HG02943 (cell line): ENCODE measurements around the gene KCTD16.

Experiments
- ATAC-seq: cut with Tn5 transposase; IDR thresholded peaks from one replicate; pipeline ENCODE4 v1.9.1; 2021; ENCODE audit warnings: mild to moderate bottlenecking, low read depth, moderate library complexity; ENCODE audit not compliant: unreplicated experiment

The KCTD16 gene

DNA sequence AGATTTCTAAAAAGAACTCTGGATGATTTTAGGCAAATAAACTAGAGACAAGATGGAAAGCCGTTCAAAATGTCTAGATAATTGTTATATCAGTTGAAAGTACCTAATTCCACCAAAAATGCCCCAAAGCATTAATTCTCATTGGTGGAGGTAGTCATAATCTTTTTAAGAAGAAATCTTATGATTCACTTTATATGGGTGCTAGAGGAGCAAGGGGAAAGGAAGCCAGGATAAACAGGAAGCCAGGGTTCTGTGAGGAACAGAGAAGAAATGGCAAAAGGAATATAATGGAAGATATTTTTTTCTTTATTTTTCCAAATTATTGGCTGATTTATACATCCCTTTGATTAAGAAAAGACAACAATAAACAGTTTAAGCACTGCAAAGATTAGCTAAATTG, 8.0 kb upstream of the KCTD16 start:
- no peak for ATAC-seq

DNA sequence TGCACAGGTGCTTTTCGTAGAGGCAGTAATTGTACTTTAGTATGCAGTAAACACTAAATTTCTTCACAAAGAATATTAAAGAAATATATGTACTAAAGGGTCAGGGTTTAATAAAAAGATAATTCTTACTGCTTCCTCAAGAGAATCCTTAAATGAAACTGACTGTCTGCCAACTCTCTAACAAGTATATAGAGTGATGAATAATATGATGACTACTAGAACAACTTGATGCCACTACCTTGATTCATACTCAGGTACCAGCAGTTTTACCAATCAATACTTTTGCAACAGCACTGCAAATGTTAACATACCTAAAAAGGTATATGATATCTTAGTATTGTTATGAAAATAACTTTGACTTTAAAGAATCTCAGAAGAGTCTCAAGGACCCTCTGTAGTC, 4.0 kb upstream of the KCTD16 start:
- no peak for ATAC-seq

DNA sequence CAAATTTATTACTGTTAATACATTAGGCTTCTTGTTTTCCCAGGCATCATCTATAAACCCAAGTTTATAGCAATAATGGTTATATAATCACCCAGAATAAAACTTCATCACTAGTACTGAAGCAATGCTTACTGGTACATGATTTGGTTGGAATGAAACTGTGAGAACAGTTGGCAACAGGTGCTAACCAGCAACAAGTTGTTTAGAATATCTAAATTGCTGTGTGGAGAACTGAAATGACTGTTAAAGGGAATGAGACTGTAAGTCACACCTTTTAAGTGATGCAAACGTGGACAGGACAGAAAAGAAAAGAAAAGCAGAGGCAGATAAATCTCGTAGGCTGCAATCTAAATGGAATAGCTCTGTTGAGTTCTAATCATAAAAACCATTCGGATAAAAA, 2.7 kb upstream of the KCTD16 start:
- no peak for ATAC-seq

DNA sequence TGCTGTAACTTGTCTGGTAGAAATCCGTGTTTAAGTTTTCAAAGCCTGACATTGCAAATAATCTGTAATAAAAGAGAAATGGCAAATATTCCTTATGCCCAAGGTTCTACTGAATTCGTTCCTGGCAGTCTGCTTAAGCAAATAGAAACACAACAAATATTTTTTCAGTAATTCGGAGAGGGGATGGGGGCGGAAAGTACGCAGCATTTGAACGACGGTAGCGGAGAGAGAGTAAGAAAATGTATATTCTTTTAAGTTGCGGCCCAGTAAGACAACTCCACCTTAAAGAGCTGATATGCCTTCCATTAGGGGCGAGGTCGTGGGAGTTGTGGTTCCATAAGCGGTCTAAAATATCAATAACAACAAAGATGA, 783 bp upstream of the KCTD16 start:
- ATAC-seq: no peak

DNA sequence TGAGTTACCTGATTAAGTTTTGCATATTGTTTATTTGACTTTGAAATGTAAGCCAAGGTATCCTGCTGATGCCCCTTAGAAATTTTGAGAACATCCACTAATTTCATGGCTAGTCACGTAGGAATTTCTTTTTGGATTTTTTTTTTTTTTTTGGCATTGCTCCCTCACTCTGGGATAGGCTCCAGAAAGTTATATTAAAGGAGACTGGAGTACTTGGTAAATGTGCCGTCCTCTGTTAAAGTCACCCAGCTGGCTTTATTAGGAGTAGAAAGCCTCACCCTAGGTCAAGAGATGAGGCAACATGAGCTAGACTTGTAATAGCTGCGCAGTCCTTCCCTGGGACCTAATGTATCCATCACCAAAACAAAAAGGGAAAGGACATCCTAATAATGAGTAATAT, 3.1 kb downstream of the KCTD16 start:
- no peak for ATAC-seq

DNA sequence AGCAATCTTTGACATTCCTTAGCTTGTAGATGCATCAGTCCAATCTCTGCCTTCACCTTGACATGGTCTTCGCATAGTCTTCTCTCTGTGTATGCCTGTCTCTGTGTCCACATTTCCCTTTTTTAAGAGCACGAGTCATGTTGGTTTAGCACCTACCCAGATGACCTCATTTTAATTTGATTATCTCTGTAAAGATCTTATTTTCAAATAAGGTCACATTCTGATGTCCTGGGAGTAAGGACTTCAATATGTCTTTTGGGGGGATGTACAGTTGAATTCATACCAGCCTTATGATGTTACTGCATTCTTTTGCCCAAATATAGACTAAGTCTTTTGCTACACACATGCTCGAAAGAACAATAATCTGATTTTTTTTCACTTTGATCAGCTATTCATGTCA, 6.9 kb downstream of the KCTD16 start:
- no peak for ATAC-seq

DNA sequence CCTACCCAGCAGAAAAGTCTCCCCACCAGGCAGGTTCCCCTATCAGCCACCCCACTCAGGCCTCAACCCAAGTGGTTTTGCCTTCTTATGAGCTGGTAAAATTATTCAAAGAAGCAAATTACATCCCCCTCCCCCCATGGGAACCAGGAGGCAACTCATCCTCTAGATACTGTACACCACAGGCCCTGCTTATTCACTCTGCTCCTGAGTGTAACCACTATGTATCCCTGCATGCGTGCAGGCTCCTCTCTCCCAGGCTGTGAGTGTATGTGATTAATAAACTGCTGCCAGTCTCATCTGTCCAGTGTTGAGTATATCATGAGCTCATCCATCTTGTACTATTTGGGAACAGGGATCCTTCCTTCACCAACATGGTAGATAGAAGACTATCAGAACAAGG, 8.6 kb downstream of the KCTD16 start:
- no peak for ATAC-seq

DNA sequence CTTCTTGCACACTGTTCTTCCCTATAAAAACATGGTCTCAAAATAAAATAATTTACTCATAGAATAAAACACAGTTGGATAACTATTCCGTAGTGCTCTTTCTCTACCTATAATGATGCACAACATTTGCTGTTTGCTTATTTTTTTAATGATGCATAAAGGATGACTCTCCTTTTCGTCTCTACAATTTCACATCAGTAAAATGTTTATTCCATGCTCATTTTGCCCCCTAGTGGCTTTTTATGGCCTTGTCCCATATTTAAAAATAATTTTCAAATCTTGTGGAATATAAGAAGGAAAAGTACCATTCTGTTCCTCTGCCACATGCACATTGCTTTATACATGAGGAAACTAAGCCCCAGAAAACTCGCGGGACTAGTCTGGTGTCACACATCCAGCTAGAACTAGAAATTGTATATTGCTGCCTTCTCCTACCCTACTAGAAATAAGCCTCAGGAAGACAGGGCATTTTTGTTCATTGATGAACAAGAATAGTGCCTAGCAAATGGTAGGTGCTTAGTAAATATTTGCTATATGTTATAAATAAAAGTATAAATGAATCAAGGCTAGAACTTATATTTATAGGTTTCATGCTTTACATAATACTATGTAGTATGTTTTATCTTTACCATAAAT, 12.7 kb downstream of the KCTD16 start:
- no peak for ATAC-seq

DNA sequence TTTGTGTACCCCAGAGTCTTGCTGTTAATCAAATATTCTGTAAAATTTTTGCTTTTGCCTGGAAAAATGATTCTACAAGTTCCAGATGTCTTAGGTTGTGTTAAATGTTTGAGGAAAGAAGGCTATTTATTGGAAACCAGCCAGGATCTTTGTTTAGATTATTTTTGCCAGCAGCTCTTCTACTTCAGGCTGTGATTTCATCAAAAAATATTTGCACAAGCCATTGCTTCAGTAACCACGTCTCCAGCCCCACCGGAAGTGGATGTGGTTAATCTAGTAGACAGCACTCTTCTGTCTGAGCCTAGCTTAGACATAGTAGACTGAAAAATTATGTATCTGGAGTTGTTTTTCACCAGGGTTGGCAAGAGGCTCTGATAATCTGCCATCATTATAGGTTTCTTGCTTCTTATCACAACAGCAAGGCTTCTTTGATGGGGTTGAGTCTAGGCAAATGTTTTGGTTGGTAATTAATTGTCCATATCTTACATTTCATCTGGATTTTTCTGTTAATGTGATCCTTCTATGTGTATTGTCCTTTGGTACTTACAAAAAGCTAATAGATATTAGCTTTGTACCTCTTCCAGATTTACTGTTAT, 17.1 kb downstream of the KCTD16 start:
- ATAC-seq: peak; percentile 78

DNA sequence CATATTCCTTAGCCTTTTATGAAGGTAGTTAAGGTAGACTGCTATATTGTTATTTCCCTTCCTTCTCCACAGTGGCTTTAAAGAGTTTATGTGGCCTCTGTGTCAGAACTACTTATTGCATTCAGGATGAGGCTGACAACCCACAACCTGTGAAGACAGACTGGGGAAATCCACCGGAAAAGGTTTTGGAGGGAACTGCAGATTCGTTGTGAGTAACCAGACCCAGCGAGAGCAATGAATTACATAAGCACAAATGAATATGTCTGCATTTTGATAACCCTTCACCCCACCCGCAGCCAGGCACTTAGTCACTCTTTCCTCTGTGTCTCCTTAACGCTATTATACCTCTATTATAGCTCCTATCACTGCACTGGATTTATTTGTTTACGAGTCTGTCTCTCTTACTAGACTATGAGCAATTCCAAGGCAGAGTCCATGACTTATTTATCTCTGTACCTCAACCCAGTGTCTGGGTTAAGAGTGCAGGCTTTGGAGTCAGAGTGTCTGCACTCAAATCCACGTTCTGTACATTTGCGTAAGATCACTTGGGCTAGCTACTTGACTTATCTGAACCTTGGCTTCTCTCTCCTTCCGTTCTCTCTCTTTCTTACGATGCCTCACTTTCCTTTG, 19.2 kb downstream of the KCTD16 start:
- ATAC-seq: no peak

DNA sequence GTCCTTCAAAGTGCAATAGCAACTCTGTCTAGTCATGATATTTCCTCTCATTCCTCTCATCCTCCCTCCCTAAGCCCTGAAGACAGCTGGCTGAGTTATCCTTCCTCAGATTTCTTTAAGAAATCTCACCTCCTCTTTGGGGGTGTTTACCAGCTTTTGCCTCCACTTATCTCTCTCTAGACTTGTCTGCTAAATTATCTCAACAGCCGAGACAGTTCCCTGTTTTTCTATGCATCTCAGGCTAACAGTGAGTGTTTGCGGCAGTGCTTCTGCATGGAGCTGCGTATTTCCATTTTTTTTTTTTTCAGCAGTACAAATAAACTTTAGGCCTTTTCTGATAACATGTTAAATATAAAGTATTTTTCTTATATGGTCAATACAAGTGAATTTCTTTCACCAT, 20.9 kb downstream of the KCTD16 start:
- no peak for ATAC-seq

DNA sequence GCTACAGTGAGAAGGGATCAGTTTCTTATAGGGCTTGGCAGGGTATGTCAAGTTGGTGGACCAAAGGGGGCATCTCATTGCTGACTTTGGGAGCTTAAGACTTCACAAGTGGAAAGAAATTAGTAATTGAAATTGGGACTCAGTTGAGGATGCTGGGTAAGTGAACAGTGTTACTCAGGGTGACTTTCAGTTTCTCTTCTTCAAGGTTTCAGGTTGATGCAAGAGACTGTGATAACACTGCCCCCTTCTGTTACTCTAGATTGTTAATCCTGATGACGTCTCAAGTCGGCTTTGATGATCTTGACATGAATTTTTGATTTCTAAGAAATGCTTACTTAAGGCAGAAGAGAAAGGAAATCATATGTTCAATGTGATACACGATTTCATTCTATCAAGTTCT, 21.3 kb downstream of the KCTD16 start:
- peak; percentile 94 for ATAC-seq

DNA sequence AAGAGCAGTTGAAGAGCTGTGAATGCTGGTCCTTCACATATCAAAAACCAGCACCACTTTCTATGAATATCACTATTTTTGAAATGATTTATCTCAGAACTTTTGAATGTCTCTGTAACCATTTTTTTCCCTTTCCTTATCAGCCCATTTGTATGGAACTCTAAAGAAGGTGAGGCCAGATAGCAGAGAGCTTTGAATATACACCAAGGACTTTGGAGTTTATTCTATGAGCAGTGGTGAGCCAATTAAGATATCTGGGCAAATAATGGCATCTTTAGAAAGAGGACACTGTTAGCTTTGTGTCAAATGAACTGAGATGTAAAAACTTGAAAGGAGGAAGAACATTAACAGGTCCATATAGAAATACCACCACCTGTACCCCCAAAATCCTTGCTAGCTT, 22.0 kb downstream of the KCTD16 start:
- ATAC-seq: no peak

DNA sequence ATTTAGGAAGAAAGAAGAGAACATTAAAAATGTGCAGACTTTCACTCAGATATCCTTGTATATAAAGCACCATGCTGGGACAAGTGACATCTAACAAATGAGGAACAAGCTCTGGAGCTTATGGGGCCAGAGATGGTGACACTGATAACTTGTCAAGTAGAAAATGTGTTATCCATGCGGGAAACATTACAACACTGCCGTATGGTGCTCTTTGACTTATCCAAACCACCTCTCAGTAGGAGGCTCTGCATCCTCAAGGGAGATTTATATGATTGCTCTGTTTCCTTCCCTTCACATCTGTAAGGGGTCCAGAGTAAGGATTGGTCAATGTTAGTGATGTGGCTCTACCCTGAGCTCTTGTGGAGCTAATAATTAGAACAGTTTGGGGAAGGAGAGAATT, 23.5 kb downstream of the KCTD16 start:
- ATAC-seq: no peak

DNA sequence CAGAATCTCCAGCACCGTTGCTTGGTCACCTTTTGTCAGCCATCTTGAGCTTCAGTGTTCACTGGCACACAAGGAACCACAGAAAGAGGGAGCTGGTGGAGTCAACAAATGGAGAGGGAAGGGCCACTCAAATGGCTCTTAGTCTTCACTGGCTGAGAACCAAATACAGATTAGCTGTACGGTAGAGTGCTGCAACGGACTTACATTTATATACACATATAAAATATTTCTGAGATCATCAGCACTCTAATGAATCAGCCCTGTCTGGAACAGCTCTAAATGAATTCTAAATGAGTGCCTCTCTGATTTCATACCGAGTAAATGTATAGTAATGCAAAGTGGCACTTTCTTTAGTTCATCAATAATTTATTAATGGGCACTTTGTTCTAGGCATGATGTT, 24.8 kb downstream of the KCTD16 start:
- no peak for ATAC-seq

DNA sequence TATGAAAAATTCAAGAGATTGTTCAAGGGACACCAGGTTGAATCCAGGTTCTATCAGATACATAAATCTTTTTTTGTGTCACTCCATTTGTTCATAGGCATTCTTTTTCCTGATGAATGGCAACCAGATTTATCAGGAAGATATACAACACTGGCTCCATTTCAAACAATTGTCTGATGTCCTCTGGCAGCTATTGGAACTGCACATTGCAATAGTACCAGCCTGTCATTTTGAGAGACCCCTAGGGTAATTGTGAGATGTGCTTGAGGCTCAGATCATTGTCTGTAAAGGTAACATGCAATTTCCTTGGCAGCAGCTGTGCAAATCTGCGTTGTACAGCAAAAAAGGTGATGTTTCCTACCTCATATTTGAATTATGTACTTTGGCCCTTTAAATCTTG, 25.9 kb downstream of the KCTD16 start:
- no peak for ATAC-seq

DNA sequence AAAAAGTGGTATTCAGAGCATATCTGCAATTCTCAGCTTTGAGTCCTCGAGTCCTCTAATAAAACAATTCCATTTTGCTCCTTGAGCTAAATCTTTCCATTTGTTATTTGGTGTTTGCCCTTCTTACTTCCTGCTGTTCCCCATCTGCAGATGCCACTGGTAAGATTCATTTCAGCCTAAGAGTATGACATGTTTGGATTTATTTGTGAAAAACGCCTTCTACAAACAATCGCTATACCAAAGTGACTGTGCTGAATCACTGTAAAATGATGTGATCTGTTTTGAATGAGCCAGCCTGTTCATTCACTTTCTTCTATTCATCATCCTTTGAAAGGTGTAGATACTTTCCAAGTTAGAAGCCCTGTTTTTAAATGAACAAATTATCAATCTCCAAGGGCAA, 27.7 kb downstream of the KCTD16 start:
- ATAC-seq: no peak

DNA sequence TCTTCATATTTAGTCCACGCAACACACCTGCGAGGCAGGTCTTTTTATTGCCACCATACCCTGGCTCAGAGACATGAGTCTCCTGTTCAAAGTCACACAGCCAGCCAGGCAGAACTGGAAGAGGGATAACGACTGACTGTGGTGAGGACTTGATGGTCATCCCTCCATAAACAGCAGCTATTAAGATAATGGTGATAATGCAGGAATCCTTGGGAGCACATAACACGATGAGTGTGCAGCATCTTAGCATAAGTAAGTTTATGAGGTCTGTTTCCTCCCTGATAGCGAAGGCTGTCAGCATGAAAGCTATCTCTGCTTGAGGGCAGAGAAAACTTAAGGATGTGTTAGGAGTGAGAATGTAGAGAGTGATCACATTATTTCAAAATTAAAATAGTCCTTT, 30.9 kb downstream of the KCTD16 start:
- ATAC-seq: no peak

DNA sequence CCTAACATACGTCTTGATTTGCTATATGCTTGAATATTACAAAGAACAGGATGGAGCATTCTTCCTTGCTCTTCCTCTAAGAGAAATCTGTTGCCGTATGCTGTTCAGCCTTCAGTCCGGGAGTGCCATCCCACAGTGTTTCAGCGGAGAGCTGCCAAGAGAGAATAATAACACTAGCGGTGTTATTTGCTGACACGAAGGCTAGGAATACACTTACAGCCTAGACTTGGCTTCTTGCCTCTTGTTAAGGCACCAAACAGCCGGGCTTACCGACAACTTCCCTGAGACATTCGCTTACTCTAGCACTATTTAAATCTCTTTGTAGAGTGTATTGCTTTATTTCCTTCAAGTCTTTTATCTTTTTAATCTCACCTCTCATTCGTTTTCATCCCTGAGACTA, 31.4 kb downstream of the KCTD16 start:
- ATAC-seq: no peak

DNA sequence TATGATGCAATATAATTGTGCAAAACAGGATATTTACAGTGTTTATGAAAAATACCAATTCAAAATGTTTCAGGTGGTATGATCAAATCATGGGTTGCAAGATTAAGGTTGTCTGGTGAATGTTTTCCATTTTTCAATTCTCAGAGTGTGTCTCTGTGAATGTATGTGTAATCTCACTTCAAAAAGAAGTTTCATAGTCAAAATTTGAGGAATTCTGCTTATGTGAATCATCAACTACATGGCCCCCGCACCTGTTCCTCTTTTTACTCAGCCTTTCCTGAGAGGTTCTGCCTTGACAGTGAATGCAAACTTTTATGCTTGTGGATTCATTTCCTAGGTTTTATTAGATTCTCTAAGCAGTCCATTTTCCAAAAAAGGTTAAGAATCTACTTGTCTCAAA, 32.1 kb downstream of the KCTD16 start:
- no peak for ATAC-seq

DNA sequence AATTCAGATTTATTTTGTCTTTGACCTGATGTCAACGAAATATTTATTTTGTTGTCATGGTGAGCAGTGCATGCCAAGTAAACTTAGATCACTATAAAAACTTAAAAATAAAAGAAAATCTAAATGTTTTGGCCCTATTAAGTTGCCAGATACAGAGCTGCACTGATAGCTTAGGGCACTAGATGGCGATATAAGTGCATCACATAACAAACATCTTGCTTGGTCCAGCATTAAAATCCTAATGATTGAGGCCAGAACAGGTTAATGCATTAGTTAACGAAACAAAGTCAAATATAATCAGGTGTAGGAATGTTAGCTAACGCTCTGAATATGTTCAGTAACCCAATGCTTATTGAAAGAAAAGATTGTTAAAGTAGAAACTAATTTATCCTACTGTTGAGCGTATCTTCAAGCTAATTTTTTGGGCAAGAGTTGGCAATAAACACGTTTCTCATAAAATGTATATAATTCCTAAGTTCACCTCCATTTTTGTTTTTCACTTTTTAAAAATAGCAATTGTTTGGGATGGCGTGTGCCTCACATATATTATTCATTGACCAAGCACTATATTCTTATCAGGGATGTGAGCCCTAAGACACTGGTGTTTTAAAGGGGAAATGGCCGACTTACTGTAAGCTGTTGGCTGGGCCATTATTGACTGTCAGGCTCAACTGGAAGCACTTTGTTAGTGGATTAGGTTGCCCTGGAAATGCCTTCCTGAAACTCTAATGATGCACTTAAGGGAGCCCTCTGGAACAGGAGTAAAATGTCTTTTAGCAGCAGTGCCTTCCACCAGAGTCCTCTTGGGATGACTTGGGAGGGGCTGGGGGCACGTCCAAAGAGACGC, 33.3 kb downstream of the KCTD16 start:
- ATAC-seq: peak; percentile 87

DNA sequence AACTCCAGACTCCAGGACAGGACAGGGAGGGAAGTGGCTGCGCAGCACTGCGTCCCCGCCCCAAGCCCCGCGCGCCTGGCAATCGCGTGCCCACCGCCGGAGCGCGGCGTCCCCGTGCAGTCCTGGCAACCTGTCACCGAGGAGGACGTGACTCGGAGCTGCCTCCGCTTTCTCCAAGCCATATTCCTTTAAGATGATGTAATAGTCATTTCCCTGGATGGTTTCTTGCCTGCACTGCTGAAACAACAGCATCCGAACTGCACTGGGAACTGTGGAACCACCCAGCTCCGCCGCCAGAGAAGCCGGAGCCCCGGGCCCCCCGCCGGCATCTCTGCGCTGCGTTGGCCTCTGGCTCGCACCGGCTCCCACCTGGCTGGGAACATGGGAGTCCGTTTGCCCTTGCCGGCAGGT, 34.5 kb downstream of the KCTD16 start:
- no peak for ATAC-seq
